Neural progenitor cell (in vitro differentiated cells): Measurements from ENCODE around the gene LPP. TPM values are rescaled to one million over a fixed set of nuclear protein-coding genes. Genes with fewer than 3 reads are reported as not detected.
A peak's percentile ranks its signal among the peaks of the same experiment; 100 is the strongest.

Experiments used
- DNase-seq: peaks from one replicate; pipeline ENCODE4 v3.0.0-alpha.2; 2016; ENCODE audit warnings: low spot score
- H2AFZ ChIP-seq: fragments of 200-600 bp; sonication (generic); replicated peaks from 2 replicates; pipeline ENCODE4 v1.6.1; 2016; ENCODE audit warnings: antibody characterized with exemption
- H3F3A ChIP-seq: fragments of 200-600 bp; sonication (generic); 2 replicates; pipeline ENCODE4 v1.6.1; 2016; ENCODE audit warnings: antibody characterized with exemption, low read depth
- H3K27ac ChIP-seq: fragments of 200-600 bp; sonication (generic); 2 replicates; pipeline ENCODE4 v1.5.1; 2016; ENCODE audit warnings: mild to moderate bottlenecking
- H3K27me3 ChIP-seq: fragments of 200-600 bp; sonication (generic); 2 replicates; pipeline ENCODE4 v1.6.1; 2016; ENCODE audit warnings: mild to moderate bottlenecking, moderate library complexity
- H3K36me3 ChIP-seq: fragments of 200-600 bp; sonication (generic); 2 replicates; pipeline ENCODE4 v1.5.1; 2016
- H3K4me1 ChIP-seq: fragments of 200-600 bp; sonication (generic); 2 replicates; pipeline ENCODE4 v1.6.1; 2016; ENCODE audit warnings: mixed run types
- H3K4me2 ChIP-seq: fragments of 200-600 bp; sonication (generic); 2 replicates; pipeline ENCODE4 v1.6.1; 2016
- H3K4me3 ChIP-seq: fragments of 200-600 bp; sonication (generic); 2 replicates; pipeline ENCODE4 v1.5.1; 2016
- H3K79me2 ChIP-seq: fragments of 200-600 bp; sonication (generic); 2 replicates; pipeline ENCODE4 v1.6.1; 2016; ENCODE audit warnings: low read depth
- H3K9ac ChIP-seq: fragments of 200-600 bp; sonication (generic); 2 replicates; pipeline ENCODE4 v1.6.1; 2016
- H3K9me3 ChIP-seq: fragments of 200-600 bp; sonication (generic); 2 replicates; pipeline ENCODE4 v1.5.1; 2016; ENCODE audit warnings: low read depth
- H4K20me1 ChIP-seq: fragments of 200-600 bp; sonication (generic); 2 replicates; pipeline ENCODE4 v1.6.1; 2016; ENCODE audit warnings: low read depth
- H3K27ac Mint-ChIP-seq: 3 replicates; pipeline ENCODE4 v1.8.0; 2021; ENCODE audit warnings: mixed read lengths
- H3K27me3 Mint-ChIP-seq: 2 replicates; pipeline ENCODE4 v1.8.0; 2022; ENCODE audit warnings: low read depth, mild to moderate bottlenecking, inconsistent platforms, moderate library complexity, mixed read lengths; ENCODE audit not compliant: insufficient read depth
- H3K36me3 Mint-ChIP-seq: 3 replicates; pipeline ENCODE4 v1.8.0; 2021; ENCODE audit warnings: mixed read lengths
- H3K4me1 Mint-ChIP-seq: 3 replicates; pipeline ENCODE4 v1.8.0; 2021; ENCODE audit warnings: mixed read lengths
- H3K4me3 Mint-ChIP-seq: 3 replicates; pipeline ENCODE4 v1.8.0; 2021; ENCODE audit warnings: mild to moderate bottlenecking, moderate library complexity, mixed read lengths
- H3K9me3 Mint-ChIP-seq: 3 replicates; pipeline ENCODE4 v1.8.0; 2020; ENCODE audit warnings: mixed read lengths
- CTCF ChIP-seq: fragments of 200-600 bp; sonication (generic); IDR thresholded peaks from 2 replicates; pipeline ENCODE4 v1.5.1; 2017; ENCODE audit warnings: antibody characterized with exemption, mild to moderate bottlenecking
- EZH2 ChIP-seq: fragments of 200-600 bp; sonication (generic); IDR thresholded peaks from 2 replicates; pipeline ENCODE4 v1.6.1; 2017; ENCODE audit warnings: antibody characterized with exemption, mild to moderate bottlenecking, moderate library complexity
- EZH2phosphoT487 ChIP-seq: fragments of 200-600 bp; sonication (generic); IDR thresholded peaks from 2 replicates; pipeline ENCODE4 v1.6.1; 2017; ENCODE audit warnings: antibody characterized with exemption
- total RNA-seq: library from RNA; depleted of rRNA; stranded (reverse); fragments of >200 nt; gene quantifications from 2 replicates; pipeline ENCODE4 v1.2.3, GENCODE V29; 2015; ENCODE audit warnings: low replicate concordance

LPP gene
- total RNA-seq, 1 donor from 2014 or later, result 18.9 TPM

- H3K9me3 ChIP-seq, result no peaks in the 10 kb centered on the region
- TF ChIP-seq EZH2 (no peak), CTCF (no peak), EZH2phosphoT487 (no peak)
- no peak overlapping the region for H3K9ac ChIP-seq
- H3F3A ChIP-seq, result no peaks in the 10 kb centered on the region
- no peak overlapping the region for H3K4me3 Mint-ChIP-seq
- H3K9me3 Mint-ChIP-seq, result no peaks in the 10 kb centered on the region
- H4K20me1 ChIP-seq, result no peaks in the 10 kb centered on the region
- H3K36me3 ChIP-seq, result no peaks in the 10 kb centered on the region
- H3K36me3 Mint-ChIP-seq, result no peaks in the 10 kb centered on the region
- H3K27ac ChIP-seq, result no peak overlapping the region
- no peaks in the 10 kb centered on the region for H3K4me1 ChIP-seq
- no peak overlapping the region for H3K4me3 ChIP-seq
- no peaks in the 10 kb centered on the region for H3K79me2 ChIP-seq
- no peaks in the 10 kb centered on the region for H3K27me3 Mint-ChIP-seq
- H3K4me2 ChIP-seq, result no peak overlapping the region
- H2AFZ ChIP-seq, result no peak overlapping the region
- peaks cover 32% of the 10 kb centered on the region for H3K4me1 Mint-ChIP-seq
- no peaks in the 10 kb centered on the region for H3K27me3 ChIP-seq
- DNase-seq, result peak; percentile 11
- H3K27ac Mint-ChIP-seq, result no peak overlapping the region
Observed at GRCh38 chr3:188832961-188833721, 679.2 kb downstream of the LPP start.

GRCh38 chr3:188834349-188834748, 680.4 kb downstream of the LPP start:
- H3K4me1 Mint-ChIP-seq, result peaks cover 32% of the 10 kb centered on the region

GRCh38 chr3:188839187-188839695, 685.3 kb downstream of the LPP start:
- Mint-ChIP-seq H3K27me3 (no peaks in the 10 kb centered on the region), H3K4me3 (no peak overlapping the region), H3K27ac (no peak overlapping the region), H3K36me3 (peaks cover 9% of the 10 kb centered on the region), H3K4me1 (peaks cover 24% of the 10 kb centered on the region), H3K9me3 (peaks cover 7% of the 10 kb centered on the region)
- Histone ChIP-seq H3K9ac (no peak overlapping the region), H3K36me3 (no peaks in the 10 kb centered on the region), H3K4me2 (no peak overlapping the region), H4K20me1 (no peaks in the 10 kb centered on the region), H3K4me3 (no peak overlapping the region), H3F3A (no peaks in the 10 kb centered on the region), H3K4me1 (no peaks in the 10 kb centered on the region), H3K27ac (no peak overlapping the region), H2AFZ (no peak overlapping the region), H3K79me2 (no peaks in the 10 kb centered on the region), H3K9me3 (no peaks in the 10 kb centered on the region), H3K27me3 (no peaks in the 10 kb centered on the region)
- TF ChIP-seq CTCF (no peak), EZH2 (no peak), EZH2phosphoT487 (no peak)
- no peak for DNase-seq

More at GRCh38 chr3:188834349-188834748, 680.4 kb downstream of the LPP start:
- Mint-ChIP-seq H3K36me3 (no peaks in the 10 kb centered on the region), H3K27me3 (no peaks in the 10 kb centered on the region), H3K4me3 (no peak overlapping the region), H3K27ac (no peak overlapping the region), H3K9me3 (no peaks in the 10 kb centered on the region)
- H3K36me3 ChIP-seq, result no peaks in the 10 kb centered on the region
- no peak for DNase-seq
- no peak overlapping the region for H2AFZ ChIP-seq
- no peaks in the 10 kb centered on the region for H3K4me1 ChIP-seq
- no peaks in the 10 kb centered on the region for H3K27me3 ChIP-seq
- no peak overlapping the region for H3K27ac ChIP-seq
- H3K79me2 ChIP-seq, result no peaks in the 10 kb centered on the region
- no peak overlapping the region for H3K9ac ChIP-seq
- no peak for TF ChIP-seq EZH2phosphoT487
- TF ChIP-seq CTCF, result no peak
- no peak for TF ChIP-seq EZH2
- no peaks in the 10 kb centered on the region for H4K20me1 ChIP-seq
- no peak overlapping the region for H3K4me3 ChIP-seq
- H3K9me3 ChIP-seq, result no peaks in the 10 kb centered on the region
- H3K4me2 ChIP-seq, result no peak overlapping the region
- no peaks in the 10 kb centered on the region for H3F3A ChIP-seq
